ENCODE data around the gene RUBCNL.

The RUBCNL gene

DNA sequence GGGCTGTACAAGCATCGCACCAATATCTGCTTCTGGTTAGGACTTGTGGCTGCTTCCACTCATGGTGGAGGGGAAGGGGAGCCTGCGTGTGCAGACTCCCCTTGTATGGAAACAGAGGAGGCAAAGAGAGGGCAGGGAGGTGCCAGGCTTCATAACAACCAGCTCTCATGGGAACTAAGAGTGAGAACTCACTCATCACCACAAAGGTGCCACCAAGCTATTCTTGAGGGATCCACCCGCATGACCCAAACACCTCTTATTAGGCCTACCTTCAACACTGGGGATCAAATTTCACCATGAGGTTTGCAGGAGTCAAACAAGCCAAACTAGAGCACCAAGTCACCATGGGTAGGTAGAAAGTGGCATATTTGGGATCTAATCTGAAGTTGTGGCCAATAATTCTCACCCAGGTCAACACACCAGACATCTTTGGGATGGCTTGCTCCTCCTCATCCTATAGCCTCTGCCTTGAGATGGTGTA is 46.4 kb downstream of the RUBCNL start:
- no peak for DNase-seq (ENCODE audit: low spot score)

DNA sequence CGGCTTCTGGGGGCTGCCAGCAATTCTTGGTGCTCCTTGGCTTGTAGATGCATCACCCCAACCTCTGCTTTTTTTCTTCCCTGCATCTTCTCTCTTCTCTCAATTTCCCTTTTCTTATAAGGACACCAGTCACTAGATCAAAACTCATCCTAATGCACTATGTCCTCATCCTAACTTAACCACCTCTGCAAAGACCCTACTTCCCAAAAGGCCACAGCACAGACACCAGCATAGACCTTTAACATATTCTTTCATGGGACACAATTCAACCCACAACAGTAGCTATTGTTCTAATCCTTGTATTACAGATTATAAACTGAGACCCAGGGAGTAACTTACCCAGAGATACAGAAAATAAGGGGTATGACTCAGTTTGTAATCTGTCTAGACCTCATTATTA is 47.0 kb downstream of the RUBCNL start:
- DNase-seq (ENCODE audit: low spot score), result no peak

DNA sequence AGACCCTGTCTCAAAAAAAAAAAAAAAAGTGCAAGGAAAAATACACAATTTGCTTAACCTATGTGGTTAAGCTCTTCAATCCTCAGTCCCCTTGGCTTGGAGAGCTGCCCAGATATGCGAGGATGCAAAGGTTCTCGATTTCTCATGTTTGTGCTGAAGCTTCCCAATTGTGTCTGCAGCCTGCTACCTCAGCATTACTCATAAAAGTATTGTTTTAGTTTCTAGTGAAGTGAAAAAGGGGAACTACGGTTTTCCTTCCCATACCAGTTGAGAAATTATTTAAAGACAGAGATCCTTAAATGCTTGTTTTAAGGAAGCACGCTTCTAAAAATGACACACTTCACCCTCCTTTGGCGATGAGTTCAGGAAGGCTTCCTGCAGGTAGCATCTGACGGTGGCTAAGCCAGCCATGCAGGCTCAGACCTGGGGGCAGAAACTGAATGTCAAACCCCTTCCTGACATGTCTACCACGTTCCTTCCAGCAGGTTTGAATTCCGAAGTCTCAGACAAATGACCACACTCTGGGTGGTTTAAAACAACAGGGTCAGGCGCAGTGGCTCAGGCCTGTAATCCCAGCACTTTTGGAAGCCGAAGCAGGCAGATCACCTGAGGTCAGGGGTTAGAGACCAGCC is 47.9 kb downstream of the RUBCNL start:
- DNase-seq (ENCODE audit: low spot score), result no peak

DNA sequence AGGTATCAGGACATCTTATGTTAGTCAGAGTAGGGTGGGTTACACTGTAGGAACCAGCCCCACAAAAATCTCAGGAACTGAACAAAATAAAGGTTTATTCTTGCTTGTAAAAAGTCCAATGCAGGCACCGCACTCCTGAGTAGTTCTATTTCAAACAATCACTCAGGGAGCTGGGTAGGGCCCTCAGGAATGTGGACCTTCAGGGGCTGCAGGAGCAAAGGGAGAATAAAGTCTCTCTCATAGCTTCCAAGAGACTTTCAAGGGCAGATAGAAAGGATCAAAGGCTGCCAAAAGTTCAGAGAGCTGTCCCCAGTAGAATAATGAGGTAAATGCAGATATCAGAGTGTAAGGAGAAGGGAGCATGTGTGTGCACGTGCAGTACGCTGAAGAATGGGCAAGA is 49.4 kb downstream of the RUBCNL start:
- no peak for DNase-seq (ENCODE audit: low spot score)

DNA sequence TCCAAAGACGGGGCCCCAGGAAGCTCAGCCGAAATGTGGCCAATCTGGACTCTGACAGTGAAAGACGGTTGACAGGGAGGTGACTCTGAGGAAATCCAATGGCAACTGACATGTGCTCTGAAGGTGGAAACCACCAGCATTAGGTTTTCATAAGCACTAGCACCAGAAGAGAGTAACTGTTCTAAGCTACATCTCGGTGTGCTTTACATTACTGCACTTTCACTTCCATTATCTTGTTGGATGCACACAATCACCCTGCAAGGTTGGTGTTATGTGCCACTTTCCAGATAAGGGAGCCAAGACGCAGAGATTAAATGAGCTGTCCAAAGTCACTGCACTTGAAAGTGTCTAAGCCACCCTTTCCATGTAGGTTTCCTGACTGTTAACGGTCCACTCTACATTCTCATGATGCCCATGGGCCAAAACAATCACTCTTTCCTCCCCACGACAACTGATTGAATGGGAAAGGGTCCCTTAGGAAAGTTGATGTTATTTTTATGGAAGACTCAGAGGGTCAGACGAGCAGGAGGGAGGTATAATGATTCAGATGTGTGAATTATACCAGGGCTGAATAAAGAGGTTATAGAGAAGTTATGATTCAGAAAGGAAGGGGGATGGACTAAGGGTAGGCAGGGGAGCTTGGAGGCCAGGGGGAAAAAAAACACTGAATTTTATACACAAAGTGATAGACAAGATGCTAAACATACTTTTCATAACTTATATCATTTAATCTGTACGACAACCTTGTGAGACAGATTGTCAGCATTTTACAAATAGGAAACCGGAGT is 52.8 kb downstream of the RUBCNL start:
- DNase-seq (ENCODE audit: low spot score), result no peak

DNA sequence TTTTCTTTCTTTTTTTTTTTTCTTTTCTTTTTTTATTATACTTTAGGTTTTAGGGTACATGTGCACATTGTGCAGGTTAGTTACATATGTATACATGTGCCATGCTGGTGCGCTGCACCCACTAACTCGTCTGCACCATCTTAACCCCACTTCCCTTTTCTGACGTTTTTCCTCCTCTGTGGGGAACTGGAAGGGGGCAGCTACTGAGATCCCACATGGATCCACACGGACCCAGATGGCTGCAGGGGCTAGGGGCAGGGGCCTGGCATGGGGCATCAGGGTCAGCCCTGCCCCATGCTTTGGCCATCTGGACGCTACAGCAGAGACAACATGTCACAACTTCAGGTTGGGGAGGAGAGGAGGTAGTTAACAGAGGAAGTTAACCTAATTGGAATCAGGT is 54.3 kb downstream of the RUBCNL start:
- DNase-seq (ENCODE audit: low spot score), result no peak

DNA sequence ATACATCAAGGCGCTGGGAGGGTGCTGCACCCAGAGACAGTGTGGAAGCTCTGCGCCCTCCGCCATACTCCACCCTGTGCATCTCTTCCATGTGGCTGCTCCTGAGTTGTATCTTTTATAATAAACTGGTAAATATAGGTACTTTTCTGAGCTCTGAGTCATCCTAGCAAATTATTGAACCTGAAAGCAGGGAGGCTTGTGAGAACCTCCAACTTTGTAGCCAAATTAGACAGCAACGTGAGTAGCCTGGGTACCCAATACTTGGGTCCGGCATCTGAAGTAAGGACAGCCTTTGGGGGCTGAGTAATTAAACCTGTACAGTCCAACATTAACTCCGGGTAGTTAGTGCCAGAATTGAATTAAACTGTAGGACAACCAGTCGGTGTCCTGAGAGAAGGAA is 57.4 kb downstream of the RUBCNL start:
- no peak for DNase-seq (ENCODE audit: low spot score)

DNA sequence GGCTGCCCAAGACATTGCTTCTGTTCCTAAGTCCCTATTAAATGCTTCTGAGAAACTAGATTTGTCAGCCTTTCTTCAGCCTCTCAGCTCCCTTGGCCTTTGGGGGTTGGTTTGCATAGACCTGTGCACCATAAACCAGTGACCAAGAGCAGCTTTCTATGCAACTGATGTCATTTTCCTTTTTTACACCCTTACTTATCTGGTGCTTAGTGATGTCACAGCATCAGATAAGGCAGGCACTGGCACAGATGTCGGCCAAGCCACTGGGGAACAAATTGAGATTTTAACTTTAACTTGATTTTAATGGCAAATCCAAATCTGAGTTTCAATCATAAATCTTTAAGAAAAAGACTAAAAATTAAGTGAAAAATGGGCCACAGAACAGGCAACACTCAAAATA is 59.8 kb downstream of the RUBCNL start:
- DNase-seq (ENCODE audit: low spot score), result no peak

DNA sequence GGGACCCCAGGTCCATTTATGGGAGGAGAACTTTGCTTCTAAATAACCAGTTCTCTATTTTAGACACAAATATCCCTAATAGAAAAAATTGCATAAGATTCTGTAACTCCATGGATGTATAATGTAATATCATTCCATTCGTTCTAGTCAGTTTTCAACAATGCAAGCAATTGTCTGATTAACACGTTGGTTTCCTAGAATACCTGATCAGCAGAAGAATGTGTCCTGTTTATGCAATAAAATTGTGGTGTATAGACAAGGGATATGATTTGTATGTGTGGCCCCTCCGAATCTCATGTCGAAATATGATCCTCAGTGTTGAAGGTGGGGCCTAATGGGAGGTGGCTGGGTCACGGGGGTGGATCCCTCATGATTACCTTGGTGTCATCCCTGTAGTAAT is 62.1 kb downstream of the RUBCNL start:
- DNase-seq (ENCODE audit: low spot score), result no peak

DNA sequence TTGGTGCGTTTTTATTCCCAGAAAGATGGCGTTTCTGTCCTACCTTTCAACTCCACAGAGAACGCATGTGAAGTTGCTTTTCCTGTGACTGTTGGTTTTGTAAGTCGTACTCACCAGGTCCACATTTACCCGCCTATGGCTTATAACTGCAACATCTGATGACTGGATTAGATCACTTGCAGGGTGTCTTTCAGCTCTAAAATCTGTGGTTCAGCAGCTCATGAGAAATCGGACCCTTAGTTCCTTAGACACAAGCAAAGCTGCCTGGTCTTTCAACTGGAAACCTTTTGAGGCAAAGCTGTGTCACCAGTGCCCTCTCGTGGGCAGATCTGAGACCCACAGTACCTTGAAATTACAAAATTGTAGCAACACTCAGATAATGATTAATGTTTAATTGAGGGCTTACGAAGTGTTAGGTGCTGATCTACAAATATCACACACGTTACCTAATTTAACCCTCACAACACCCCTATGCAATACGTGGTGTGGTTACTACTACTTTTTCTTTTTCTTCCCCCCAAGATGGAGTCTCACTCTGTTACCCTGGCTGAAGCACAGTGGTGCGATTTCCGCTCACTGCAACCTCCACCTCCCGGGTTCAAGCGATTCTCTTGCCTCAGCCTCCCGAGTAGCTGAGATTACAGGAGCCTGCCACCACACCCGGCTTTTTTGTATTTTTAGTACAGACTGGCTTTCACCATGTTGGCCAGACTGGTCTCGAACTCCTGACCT is 65.4 kb downstream of the RUBCNL start:
- peak; percentile 13 for DNase-seq (ENCODE audit: low spot score)

DNA sequence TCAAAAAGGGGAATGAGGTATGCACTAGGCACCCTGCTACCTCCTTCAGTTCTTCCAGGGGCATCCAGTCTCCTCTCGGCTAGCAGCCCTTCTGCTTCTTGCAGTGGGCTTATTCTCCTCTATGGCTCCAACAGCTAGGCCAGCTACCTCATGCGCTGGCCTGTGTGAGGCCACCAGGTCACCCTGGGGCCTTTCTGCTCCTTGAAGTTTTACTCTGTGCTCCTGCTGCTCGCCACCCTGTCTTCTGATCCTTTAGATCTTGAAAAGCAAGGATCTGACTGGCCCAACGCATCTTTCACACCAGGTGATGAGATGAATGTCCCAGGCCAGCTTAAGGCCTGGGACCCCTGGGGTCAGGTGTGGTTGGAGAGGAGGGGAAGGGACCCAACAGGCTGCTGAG is 66.2 kb downstream of the RUBCNL start:
- no peak for DNase-seq (ENCODE audit: low spot score)

DNA sequence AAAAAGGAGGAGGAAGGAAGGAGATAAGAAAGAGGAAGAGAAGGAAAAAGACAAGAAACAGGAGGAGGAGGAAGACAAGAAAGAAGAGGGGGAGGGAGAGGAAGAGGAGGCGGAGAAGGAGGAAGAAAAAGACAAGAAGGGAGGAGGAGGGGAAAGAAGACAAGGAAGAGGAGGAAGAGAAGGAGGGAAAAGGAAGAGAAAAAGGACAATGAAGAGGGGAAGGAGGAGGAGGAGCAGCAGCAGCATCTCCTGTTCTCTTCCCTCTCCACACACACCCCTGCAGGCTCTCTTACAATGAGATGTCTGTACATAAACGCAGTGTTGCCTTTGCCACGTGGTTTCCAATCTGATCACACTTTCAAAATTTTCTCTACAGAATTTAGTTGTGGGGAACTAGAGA is 66.6 kb downstream of the RUBCNL start:
- DNase-seq (ENCODE audit: low spot score), result no peak

DNA sequence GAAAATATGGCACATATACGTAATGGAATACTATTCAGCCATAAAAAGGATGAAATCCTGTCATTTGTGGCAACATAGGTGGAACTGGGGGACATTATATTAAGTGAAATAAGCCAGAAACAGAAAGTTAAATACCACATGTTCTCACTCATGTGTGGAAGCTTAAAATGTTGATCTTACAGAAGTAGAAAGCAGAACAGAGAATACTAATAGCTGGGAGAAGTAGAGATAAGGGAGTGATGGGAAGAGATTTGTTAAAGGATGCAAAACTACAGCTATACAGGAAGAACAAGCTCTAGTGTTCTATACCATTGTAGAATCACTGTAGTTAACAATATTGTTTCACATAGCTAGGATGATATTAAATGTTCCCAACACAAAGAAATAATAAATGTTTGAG is 68.1 kb downstream of the RUBCNL start:
- DNase-seq (ENCODE audit: low spot score), result no peak

DNA sequence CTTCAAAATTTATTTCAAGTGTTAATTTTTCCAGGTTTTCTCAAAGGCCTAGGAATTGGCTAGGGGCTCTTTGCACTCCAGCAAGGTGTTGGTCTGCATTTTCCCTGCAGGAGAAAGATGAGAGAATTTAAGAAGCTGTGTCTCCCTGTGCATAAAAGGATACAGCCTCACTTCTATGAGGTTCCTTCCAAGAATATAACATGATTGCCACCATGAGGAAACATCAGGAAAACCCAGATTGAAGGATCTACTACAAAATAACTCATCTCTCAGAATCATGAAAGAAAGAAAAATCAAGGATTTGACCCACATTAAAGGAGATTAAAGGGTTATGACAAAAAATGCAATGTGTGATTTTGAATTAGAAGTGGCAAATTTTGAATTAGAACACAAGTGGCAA is 69.9 kb downstream of the RUBCNL start:
- DNase-seq (ENCODE audit: low spot score), result no peak

DNA sequence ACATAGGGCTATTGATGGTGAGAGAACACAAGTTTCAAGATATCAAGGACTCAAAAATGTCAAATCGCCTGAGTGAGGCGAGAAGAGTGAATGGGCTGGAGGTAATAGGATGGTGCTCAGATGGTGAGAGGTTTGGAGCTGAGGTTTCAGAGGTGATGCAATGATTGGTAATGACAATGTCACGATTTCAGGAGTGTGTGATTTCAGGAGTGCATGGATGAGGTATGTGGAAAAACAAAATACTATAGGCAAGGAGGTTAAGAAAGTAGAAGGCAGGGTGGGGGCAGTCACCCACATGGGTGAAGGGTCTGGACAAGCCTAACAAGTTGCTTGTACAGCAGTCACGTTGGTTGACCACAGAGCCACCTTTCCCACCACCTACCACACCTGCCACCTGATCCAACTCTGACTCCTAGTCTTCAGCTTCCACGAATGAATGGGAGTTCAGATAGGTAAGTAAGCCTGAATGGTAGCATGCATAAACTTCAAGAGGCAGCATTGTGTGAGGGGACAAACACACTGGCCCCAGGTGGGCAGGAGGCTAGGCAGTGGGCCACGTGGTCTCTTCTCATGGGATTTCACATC is 71.5 kb downstream of the RUBCNL start:
- DNase-seq (ENCODE audit: low spot score), result no peak

DNA sequence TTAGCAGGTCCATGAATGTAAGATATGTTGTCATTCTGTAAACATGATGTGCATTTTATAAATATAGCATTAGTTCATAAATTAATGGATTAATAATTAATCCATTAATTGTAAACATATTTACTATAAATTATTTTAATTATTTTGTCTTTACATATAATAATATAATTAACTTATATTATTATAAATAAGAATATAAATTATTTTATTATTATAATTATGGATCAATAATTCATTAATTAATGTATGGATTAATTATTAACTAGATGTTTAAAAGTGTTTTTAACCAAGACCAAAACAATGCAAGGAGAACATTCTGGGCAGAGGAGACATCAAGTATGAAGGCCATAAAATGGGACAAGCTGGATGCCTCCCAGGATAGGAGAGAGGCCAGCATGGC is 72.0 kb downstream of the RUBCNL start:
- no peak for DNase-seq (ENCODE audit: low spot score)

DNA sequence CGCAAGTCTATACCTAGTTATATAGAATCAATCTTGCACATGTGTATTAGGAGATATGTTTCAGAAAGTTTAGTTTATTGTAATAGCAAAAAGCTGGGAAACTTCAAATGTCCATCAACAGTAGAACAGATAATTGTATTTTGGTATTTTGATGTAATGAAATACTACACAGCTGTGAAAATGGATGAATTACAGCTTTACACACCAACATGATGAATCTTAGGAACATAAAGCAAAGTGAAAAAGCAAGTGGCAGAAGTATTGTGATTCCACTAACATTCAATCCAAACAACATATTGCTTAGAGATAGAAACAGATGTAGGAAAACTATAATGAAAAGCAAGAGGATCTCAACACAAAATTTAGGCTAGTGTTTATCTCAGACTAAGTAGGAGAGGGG is 72.5 kb downstream of the RUBCNL start:
- no peak for DNase-seq (ENCODE audit: low spot score)

DNA sequence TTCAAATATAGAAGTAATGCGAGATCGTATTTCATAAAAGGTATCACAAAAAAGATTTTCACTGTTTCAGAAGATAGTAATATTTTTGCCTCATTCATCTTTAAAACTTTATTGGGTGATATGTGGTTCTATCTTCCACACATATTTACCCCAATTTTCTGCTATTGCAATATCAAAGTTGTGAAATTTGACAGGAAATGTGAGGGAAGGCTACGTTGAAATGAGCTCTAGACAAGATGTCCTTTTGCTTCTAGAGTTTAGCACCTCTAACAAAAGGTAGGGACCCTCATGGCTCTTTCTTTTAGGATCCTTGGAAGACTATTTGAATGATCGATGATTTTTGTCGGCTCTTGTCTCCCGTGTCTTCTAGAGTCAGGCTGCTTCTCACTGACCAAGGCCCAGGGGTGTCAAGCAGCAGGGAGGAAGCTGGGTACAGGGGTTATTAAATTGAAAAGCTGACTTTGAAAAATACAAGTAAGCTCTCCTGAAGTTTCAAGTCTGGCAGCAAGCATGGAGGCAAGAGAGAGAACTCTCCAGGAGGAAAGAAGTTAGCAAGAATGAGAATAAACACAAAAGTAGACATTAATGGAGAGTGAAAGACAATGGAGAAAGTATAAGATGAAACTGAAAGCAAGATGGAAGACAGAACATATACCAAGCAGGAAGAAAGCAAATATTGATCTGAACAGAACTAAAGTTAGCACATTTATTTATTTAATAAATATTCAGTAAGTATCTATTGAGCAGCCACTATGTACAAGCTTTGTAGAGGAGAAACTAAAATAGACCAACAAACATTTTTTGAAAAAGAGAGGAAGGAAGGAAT is 73.4 kb downstream of the RUBCNL start:
- DNase-seq (ENCODE audit: low spot score), result no peak

DNA sequence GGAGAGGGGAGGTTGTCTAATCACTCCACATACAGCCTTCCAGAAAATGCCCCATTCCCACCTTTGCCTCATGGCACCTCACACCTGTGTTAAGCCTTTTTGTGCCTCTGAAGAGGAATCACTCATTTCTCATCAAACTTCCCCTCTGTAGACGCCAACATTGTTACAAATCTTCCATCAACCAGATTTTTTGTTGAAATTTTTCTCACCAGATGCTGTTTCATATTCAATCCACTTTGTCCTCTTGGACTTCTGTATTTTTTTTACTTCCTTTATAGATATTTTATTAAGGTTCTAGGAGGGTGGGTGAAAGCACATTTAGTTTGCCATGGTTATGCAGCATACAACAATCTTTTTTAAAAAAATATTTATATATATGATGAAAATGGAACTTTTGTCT is 74.0 kb downstream of the RUBCNL start:
- no peak for DNase-seq (ENCODE audit: low spot score)

DNA sequence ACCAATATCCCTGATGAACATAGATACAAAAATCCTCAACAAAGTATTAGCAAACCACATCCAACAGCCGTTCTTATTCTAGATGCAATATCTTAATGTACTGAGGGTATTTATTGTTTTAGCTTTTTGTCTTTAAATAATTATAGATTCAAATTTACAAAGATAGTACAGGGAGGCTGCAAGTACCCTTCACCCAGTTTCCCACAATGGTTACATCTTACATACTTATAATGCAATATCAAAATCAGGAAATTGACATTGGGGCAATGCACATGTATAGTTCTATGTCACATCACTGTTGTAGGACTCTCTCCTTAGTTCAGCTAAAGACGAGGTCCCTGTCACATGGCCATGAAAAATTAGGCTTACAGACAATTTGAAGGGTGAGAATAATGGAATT is 75.8 kb downstream of the RUBCNL start:
- DNase-seq (ENCODE audit: low spot score), result no peak

DNA sequence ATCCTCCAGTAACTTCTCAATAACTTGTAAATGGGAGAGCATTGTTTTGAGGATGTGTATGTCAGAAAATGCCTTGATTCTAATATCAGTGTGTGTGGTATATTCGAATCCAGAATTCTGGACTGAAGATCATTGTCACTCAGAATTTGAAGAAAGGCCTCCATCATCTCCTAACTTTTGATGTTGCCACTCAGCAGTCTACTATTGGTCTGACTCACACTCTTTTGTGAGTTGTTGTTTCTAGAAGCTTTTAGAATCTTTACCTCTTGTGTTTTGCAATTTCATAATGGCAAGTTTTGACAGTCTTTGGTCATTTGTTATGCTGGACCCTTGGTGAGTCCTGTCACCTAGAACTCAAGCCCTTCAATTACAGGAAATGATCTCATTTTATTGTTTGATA is 77.0 kb downstream of the RUBCNL start:
- no peak for DNase-seq (ENCODE audit: low spot score)

DNA sequence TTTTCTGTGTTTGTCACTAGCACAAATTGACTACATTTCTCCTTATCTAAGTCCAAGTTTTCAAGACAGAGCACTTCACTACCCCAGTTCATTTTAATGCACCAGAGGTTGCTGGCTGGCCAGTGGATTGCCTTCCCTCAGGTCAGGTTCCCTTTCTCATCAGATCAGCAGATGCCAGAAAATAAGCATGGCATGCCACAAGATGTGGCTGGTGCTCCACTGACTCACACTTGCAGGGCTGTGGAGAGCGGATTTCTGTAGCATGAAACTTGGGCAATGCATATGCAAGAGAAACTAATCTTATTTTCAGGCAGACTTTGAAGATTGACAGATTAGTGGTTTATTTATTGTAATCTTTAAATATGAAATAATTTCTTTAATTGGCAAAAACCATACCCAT is 79.5 kb downstream of the RUBCNL start:
- no peak for DNase-seq (ENCODE audit: low spot score)
